Measurements from ENCODE around the gene ST6GALNAC3.

Gene ST6GALNAC3

DNA sequence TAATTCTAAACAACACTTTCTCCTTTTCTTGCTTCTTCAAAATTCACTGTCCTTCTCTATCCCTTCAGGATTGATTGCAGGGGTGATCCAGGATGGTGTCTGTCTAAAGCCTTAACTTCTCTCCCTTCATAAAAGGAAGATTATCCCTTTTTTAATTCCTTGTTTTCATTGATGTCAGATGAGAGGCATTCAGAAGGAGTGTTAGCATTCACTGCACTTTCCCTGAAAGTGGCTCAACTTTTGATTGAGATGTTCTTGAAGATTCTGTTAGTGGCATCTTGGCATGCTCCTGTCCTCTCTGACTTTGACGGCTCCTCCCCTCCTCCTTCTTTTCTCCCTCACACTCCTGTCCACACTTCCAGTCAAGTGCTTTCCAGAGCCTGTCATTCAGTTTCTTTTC lies 71.6 kb downstream of the ST6GALNAC3 start:
- no peak for DNase-seq

DNA sequence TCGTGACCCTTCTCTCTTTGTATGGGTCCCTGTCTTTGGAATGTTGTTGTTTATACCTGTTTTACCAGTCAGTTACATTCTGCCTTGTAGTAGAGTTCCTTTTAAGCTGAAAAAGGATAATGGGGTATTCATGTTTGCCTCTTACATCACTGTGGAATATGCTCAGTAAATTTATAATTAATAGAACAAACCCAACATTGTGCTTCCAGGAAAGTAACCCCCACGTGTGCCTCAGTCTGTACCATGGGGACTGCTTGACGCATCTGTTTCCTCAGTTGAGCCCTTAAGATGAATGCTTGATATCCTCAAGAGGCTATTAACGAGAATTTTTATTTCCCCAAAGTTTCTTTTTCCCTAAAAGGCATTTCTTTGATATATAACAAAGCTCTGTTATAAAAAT lies 73.4 kb downstream of the ST6GALNAC3 start:
- DNase-seq = no peak

GRCh38 chr1:76148460-76148859 lies 73.9 kb downstream of the ST6GALNAC3 start:
- DNase-seq = no peak

DNA sequence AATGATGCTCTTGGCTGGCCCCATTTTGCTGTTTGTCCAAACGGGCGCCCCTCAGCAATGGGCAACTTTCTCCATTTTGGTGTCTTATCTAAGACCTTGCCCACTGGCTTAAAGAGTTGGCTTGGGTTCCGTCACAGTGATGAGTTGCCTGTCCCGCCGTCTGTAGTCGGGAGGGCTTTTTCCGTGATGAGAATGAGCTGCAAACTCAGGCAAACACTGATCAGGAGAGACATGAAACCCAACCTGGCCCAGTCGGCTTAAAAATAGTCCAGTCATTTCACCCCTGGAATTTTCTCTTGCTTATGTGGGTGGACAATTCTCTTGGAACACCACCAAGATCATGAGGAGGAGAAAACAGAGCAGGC lies 79.3 kb downstream of the ST6GALNAC3 start:
- no peak for DNase-seq

DNA sequence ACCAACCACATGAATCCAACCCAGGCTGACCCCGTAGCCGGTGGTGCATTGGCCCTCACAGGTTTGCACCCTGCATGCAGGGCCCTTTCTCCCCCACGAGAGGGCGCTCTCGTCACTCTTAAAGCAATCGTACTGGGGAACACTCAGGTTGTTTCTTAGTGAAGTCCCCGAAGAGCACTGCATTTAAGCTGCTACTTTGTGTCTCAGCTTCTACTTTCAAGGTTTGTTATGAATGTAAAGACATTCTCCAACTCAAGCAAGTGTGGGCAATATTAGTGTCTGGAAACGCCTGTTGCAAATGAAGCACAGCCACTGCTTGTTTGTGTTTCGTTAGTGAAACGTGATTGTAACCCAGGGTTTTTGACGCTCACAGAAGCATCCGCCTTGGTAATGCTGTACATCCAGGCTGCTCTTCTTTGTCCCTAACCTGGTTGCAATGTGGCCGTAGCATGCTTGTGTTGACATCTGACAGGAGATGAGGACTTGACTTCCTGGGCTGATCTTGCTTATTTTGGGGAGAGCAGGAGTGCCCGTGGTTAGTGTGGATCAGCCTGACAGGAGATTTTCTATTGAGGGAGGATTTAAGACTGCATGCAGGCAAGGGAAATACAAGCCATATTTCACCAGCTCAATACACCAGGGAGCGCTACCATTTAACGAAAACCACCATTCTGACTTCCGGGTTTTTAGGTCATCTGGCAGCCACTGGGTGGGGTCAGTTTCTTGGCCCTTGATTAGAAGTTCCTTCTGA lies 79.8 kb downstream of the ST6GALNAC3 start:
- DNase-seq = peak; percentile 72

DNA sequence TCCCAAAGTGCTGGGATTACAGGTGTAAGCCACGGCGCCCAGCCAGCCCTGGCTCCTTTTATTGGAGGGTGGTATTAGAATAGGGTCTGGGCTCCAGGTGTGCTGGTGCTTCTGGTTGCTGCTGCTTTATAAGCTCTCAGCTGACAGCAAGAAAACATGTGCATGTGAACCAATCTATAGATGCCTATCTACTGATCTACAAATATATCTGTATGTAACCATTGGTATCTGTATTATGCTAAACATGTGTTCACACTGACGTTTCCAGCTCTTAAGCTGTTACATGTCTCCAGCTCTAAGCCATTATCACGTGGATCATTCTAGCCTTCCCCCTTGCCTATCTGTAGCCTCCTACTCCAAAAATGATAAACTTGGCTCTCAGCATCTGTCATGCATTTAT lies 82.4 kb downstream of the ST6GALNAC3 start:
- no peak for DNase-seq

DNA sequence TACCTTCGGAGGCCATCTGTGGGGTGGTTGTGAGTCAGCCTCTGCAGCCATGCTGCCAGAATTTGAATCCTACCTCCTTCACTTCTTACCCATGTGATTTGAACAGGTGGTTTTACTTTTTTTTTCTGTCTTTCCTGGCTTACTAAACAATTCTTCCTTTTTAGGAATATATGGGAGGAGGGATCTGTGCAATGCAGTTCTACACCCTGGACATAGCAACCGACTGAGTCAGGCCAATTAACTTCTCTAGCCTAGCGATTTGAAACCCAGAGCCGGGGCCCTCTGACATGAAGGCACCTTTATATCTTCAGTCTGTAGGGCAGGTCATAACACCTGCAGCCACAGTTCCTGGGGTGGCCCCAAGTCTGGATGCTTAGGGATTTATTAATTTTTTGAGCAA lies 83.6 kb downstream of the ST6GALNAC3 start:
- DNase-seq = no peak

- DNase-seq = no peak
These were observed 85.7 kb downstream of the ST6GALNAC3 start for GRCh38 chr1:76160225-76160624.

GRCh38 chr1:76161451-76161850 lies 86.9 kb downstream of the ST6GALNAC3 start:
- DNase-seq = no peak

GRCh38 chr1:76162254-76162653 lies 87.7 kb downstream of the ST6GALNAC3 start:
- DNase-seq = no peak

- DNase-seq = no peak
These were observed 89.6 kb downstream of the ST6GALNAC3 start for GRCh38 chr1:76164165-76164564.

GRCh38 chr1:76170084-76170483 lies 95.5 kb downstream of the ST6GALNAC3 start:
- DNase-seq = no peak

DNA sequence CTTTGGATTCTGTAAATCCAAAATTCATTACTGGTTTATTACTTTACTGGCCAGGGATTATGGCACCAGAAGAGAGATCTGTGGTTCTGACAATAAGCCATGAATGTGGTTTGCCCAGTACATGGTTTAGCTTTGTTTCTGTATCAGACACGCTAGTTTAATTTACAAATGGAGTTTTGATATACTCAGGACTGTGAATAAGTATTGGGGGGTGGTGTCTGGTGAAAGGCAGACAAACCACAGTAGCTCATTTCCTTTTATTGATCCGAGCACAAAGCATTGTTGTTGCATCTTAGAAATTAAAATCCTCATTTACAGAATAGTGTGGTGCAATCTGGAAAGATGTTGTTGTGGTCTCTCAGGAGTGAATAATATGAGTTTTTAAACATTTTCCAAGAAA lies 96.0 kb downstream of the ST6GALNAC3 start:
- no peak for DNase-seq

GRCh38 chr1:76176000-76176399 lies 101.5 kb downstream of the ST6GALNAC3 start:
- no peak for DNase-seq

DNA sequence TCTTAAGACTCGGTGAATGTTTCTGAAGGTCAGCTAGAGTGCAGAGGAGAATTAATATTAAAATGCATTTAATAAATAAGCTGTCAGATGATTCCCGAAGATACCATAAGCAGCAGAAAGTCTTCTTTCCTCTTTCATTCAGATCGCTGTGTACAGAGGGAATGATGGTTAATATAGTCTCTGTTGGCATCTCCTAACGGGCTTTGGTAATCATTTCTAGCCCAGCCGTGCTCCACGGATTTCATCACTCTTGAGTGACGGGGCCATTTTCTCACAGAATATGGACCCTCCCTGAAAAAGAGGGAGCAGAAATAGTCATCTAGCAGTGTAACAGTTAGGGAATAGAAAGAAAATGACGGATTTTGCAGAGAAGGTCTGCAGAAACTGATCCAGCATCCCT lies 103.1 kb downstream of the ST6GALNAC3 start:
- DNase-seq = no peak

DNA sequence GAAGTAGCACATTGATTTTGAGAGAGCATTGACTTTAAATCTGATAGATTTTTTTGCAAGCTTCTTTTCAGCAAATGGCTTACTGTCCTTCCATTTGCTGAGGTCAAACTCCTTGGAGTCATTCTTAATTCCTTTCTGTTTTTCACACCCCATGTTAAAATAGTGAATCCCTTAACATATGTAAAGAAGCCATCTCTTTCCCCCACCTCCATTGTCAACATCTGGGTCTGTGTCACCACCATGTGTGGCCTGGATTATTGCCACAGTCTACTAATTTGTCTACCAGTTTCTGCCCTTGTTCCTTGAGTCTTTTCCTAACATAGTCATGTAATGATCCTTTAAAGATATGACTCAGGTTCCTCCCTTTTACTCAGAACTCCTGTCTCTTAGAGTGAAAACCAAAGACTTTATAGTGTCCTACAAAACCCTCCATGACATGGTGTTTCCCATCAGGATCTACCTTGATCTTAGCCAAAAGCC lies 104.7 kb downstream of the ST6GALNAC3 start:
- DNase-seq = no peak

DNA sequence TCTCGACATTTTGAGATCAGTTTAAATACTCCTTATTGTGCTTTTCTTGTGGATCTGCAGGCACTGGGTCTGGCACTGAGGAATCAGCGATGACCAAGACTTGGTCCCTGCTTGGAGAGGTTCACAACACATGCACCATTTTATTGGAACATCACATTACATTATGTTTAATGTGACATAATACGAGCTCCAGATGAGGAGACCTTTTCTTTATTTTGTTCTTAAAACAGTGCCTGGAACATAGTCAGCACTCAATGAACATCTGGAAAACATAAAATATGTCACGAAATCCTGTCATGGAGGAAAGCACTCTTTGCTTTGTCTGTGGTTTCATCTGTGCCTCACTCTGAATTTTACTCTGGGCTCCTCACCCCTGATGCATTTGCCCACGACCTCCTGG lies 110.7 kb downstream of the ST6GALNAC3 start:
- no peak for DNase-seq

DNA sequence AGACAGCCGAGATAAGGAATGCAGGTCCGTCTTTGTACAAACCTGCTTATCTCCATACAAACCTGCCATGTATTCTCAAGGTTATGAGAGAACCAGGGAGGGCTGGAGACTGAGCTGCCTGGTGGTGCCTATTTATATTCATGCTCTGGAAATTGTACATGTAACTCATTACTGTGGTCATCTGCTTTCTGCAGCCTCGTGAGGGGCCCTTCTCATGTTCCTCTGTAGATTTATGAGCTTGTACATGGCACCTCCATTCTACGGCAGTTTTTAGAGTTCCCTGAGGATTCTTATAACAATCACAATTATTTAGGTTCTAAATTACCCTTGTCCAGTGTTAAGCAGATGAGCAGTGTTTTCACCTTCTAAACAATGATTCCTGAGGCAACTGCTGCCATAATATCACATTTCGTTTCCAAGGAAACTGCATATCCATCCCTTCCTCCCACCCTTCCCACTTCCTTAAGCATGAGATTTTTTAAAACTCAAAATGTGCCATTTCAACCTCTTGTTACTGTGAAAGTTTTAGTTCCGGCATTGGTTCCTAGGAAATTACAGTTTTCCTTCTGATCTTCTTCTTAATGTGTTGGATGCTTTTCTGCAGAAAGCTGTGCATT lies 112.1 kb downstream of the ST6GALNAC3 start:
- no peak for DNase-seq

DNA sequence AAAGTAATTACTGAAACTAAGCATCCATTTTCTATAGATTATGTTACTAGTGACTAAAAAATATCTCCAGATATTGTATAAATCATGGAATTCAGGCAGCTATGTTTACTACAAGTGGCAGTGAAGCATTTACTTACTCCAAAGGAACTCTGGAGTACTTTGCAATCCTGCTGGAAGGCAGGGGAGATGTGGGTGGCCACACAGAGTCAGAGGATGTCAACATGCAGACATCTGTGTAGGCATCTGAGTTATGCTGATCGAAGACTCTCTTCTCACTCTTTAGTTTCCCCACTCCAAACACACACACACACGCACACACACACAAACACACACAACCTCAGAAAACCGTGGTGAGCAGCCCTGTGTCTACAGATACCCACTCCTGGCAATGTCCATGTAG lies 112.9 kb downstream of the ST6GALNAC3 start:
- DNase-seq = no peak

GRCh38 chr1:76189310-76189709 lies 114.8 kb downstream of the ST6GALNAC3 start:
- DNase-seq = no peak

DNA sequence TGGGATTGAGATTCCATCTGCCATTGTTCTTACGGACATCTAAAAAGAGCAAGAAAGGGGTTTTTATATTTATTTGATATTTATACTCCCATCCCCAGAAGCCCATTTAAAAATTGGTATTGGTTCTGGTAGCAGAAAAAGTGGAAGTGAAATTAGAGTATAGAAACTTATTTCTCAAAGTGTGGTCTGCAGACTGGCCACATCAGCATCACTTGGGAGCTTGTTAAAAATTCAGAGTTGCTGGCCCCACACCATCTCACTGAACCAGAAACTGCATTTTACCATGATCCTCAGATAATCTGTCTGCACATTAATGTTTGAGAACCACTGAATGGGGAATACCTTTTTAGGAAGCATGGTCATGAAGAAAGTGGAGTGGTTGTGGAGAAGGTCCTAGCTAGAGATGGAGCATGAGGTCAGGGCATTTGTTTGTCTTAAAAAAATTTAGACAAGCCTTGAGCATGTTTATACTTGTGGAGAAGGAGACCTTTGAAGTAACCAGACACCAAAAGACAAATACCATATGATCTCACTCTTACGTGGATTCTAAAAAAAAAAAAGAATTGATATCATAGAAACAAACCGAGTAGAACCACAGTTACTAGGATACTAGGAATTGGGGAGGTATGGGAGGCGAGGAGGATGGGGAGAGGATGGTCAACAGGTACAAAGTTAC lies 116.3 kb downstream of the ST6GALNAC3 start:
- DNase-seq = no peak

- DNase-seq = no peak
These were observed 117.0 kb downstream of the ST6GALNAC3 start for GRCh38 chr1:76191561-76191960.

- DNase-seq = no peak
These were observed 123.9 kb downstream of the ST6GALNAC3 start for GRCh38 chr1:76198452-76198851.

GRCh38 chr1:76202670-76203069 lies 128.1 kb downstream of the ST6GALNAC3 start:
- DNase-seq = no peak

Measured in effector CD8-positive, alpha-beta T cell (primary cell).